Measurements from ENCODE around the gene MAPK8IP1.
A peak's percentile ranks its signal among the peaks of the same experiment; 100 is the strongest.

DNA sequence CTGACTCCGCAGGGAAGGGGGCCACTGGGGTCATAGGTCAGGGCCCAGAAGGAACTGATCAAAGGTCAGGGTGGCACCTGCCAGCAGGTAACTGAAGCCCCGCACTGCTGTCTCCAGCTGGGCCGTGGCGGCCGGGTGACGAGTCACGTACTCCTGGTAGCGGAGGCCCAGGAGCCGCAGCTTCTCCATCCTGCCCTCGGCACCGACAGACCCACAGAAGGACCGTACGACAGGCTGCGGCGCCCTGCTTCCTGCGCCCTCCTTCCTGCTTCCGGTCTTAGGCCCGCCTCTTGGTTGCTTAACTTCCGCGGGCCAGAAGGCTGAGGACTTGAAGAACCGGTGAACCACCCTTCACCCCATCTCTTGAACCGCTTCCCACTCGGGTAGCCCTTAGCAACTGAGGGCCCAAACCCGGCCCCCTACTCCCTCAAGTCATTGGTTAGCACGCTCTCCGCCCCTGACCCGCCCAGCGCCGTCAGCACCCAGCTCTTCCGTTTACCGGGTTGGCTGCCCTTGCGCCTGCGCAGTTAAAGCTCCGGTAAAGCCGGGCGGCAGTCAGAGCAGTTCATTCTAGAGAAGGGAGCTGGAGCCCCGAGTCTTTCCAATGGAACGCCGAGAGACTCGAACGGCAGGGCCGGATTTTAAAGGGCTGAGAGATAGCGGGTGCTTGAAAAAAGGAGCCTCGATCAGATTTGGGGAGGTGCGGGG is 32.3 kb downstream of the MAPK8IP1 start, which contains the start of gene PEX16:
- TF ChIP-seq, protein P1, sequence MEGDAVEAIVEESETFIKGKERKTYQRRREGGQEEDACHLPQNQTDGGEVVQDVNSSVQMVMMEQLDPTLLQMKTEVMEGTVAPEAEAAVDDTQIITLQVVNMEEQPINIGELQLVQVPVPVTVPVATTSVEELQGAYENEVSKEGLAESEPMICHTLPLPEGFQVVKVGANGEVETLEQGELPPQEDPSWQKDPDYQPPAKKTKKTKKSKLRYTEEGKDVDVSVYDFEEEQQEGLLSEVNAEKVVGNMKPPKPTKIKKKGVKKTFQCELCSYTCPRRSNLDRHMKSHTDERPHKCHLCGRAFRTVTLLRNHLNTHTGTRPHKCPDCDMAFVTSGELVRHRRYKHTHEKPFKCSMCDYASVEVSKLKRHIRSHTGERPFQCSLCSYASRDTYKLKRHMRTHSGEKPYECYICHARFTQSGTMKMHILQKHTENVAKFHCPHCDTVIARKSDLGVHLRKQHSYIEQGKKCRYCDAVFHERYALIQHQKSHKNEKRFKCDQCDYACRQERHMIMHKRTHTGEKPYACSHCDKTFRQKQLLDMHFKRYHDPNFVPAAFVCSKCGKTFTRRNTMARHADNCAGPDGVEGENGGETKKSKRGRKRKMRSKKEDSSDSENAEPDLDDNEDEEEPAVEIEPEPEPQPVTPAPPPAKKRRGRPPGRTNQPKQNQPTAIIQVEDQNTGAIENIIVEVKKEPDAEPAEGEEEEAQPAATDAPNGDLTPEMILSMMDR (IDR thresholded peaks at IDR 0.05), result no peak
- TF ChIP-seq POLR2A (IDR thresholded peaks at IDR 0.05), result peak; percentile 68
